ENCODE data around the gene PXDC1. TPM values are rescaled to one million over a fixed set of nuclear protein-coding genes. Genes with fewer than 3 reads are reported as not detected.
A peak's percentile ranks its signal among the peaks of the same experiment; 100 is the strongest.

Gene PXDC1
- total and polyA plus RNA-seq, 8 donors = 1.2 to 90.1 (median 35.3) TPM

DNA sequence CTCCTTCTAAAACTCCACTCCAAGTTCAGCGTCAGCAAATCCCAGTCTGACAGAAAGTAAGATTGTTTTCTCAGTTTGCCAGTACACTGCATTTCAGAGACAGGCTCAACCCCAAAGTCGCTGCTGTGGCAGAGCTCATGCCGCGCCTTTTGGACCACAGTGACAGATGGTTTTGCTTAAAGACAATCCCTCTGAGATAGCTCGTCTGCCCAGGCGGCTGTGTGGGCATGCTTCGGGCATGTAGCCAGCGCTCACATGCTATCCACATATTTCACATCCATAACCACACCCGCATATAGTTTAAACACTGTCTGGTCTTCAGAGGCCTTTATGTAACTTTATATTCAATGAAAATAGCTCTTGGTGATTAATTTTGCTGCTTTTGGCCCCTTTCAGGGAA, 14.7 kb upstream of the PXDC1 start:
- no peak overlapping the region for H3K4me3 ChIP-seq
- no peaks in the 10 kb centered on the region for H3K36me3 ChIP-seq
- intact Hi-C loops (cut with DNase I; ENCODE audit: low total_unique reads) = no loop called here
- WGBS, 5 donors = 53 to 75% (median 66%) methylated on average over 9 of the region's 9 CpGs
- no peak overlapping the region for H3K27ac ChIP-seq
- TF ChIP-seq, protein P1, sequence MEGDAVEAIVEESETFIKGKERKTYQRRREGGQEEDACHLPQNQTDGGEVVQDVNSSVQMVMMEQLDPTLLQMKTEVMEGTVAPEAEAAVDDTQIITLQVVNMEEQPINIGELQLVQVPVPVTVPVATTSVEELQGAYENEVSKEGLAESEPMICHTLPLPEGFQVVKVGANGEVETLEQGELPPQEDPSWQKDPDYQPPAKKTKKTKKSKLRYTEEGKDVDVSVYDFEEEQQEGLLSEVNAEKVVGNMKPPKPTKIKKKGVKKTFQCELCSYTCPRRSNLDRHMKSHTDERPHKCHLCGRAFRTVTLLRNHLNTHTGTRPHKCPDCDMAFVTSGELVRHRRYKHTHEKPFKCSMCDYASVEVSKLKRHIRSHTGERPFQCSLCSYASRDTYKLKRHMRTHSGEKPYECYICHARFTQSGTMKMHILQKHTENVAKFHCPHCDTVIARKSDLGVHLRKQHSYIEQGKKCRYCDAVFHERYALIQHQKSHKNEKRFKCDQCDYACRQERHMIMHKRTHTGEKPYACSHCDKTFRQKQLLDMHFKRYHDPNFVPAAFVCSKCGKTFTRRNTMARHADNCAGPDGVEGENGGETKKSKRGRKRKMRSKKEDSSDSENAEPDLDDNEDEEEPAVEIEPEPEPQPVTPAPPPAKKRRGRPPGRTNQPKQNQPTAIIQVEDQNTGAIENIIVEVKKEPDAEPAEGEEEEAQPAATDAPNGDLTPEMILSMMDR (IDR thresholded peaks at IDR 0.05) = no peak
- TF ChIP-seq POLR2AphosphoS5 (IDR thresholded peaks at IDR 0.05) (no peak), POLR2A (IDR thresholded peaks at IDR 0.05) (no peak), EP300 (IDR thresholded peaks at IDR 0.05) (no peak)
- peak in 1 of 2 donors; percentile 52 for DNase-seq
- H3K27me3 ChIP-seq = no peaks in the 10 kb centered on the region
- H3K4me1 ChIP-seq = peaks cover 0 to 4% (median 0%) of the 10 kb centered on the region in 4 donors
- H3K9me3 ChIP-seq = no peaks in the 10 kb centered on the region

DNA sequence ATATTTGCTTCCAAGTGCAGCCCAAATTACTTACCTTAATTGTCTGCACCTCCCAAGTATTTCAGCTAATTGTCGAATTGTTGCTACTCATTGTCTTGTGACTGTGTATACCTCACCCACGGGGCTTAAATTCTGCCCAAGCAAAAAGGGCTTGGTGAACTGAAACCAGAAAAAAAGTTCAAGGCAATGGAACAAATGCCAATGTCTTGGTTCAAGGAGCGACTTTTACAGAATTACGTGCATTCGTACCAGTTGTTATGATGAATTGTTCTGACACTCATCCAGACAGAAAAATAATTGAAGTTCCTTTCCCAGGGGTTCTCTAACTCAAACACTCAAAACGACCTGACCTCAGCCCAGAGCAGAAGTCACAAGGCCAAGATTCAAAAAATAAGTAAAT, 13.9 kb upstream of the PXDC1 start:
- intact Hi-C loops (cut with DNase I; ENCODE audit: low total_unique reads) = no loop called here
- WGBS, 5 donors = 71 to 80% (median 79%) methylated on average over 6 of the region's 6 CpGs
- no peak overlapping the region for H3K4me3 ChIP-seq
- H3K27ac ChIP-seq = no peak overlapping the region
- H3K36me3 ChIP-seq = no peaks in the 10 kb centered on the region
- H3K9me3 ChIP-seq = no peaks in the 10 kb centered on the region
- H3K27me3 ChIP-seq = no peaks in the 10 kb centered on the region
- peaks cover 0 to 4% (median 0%) of the 10 kb centered on the region in 4 donors for H3K4me1 ChIP-seq
- DNase-seq = no peak
- TF ChIP-seq POLR2A (IDR thresholded peaks at IDR 0.05) (no peak), POLR2AphosphoS5 (IDR thresholded peaks at IDR 0.05) (no peak), EP300 (IDR thresholded peaks at IDR 0.05) (no peak)
- TF ChIP-seq, protein P1 (IDR thresholded peaks at IDR 0.05) = no peak

DNA sequence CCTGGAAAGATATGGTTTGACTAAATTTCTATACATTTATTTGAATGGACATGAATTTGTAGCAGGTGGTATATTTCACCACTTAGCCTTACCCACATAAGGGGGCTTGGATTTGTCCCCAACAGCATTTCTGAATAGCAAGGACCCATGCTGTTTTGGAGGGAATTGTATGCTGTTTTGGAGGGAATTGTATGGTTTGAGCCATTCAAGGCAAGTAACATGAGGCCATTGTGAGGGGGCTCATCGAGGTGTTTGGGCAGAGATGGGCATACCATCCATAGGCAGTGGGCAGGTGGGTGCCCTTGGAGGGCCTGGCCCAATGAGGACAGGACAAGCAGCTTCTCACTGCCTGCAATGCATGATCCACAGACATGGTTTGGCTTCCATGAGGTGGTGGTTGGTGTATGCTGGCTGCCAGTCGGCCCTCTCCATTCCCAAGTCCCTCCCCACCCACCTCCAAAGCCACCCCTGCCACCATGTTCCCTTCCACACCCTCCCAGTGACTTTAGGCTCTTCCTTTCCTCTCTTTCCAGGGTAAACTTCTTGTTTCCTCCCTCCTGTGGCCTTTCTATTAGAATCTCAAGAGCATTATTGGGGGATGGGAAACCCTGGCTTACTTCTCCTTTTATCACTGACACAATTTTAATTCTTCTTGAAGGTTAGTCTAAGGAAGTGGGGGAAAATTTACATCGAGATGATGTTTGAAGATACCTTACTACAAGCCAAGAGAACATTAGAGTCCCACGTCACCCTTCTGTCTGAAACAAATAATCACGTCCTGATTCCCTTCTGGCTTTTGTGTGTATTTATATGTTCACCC, 13.2 kb upstream of the PXDC1 start:
- Histone ChIP-seq H3K36me3 (no peaks in the 10 kb centered on the region), H3K9me3 (no peaks in the 10 kb centered on the region), H3K27ac (no peak overlapping the region), H3K27me3 (no peaks in the 10 kb centered on the region), H3K4me1 (peaks cover 0 to 5% (median 0%) of the 10 kb centered on the region in 4 donors), H3K4me3 (no peak overlapping the region)
- DNase-seq = no peak
- no peak for TF ChIP-seq POLR2AphosphoS5 (IDR thresholded peaks at IDR 0.05)
- TF ChIP-seq, protein P1 (IDR thresholded peaks at IDR 0.05) = no peak
- TF ChIP-seq EP300 (IDR thresholded peaks at IDR 0.05) = no peak
- TF ChIP-seq POLR2A (IDR thresholded peaks at IDR 0.05) = no peak
- intact Hi-C loops (cut with DNase I; ENCODE audit: low total_unique reads) = no loop called here
- 74 to 85% (median 76%) methylated on average over 5 of the region's 5 CpGs for WGBS, 5 donors

DNA sequence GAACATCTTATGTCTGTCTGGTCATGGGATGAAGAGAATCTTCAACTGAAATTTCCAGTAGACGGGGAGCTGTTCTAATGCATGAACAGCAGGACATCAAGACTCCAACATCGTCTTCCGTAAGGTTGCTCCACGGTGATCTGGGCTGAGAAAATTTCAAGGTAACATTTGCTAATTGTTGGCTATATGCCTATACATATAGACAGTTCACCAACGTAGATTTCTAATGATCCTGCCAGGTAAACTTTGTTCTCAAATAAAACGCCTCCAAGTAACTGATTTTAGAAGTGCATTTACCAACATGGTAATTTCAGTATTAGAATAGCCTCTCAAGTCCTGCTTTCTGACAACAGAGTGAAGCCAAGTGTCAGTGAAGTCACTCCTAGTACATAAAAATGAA, 11.3 kb upstream of the PXDC1 start:
- no peak for DNase-seq
- no peak overlapping the region for H3K27ac ChIP-seq
- intact Hi-C loops (cut with DNase I; ENCODE audit: low total_unique reads) = no loop called here
- H3K4me3 ChIP-seq = no peak overlapping the region
- H3K27me3 ChIP-seq = no peaks in the 10 kb centered on the region
- H3K4me1 ChIP-seq = peaks cover 0 to 8% (median 0%) of the 10 kb centered on the region in 4 donors
- TF ChIP-seq POLR2A (IDR thresholded peaks at IDR 0.05) (no peak), POLR2AphosphoS5 (IDR thresholded peaks at IDR 0.05) (no peak), EP300 (IDR thresholded peaks at IDR 0.05) (no peak)
- TF ChIP-seq, protein P1 (IDR thresholded peaks at IDR 0.05) = no peak
- H3K9me3 ChIP-seq = no peaks in the 10 kb centered on the region
- WGBS, 5 donors = 40 to 64% (median 48%) methylated on average over 6 of the region's 6 CpGs
- H3K36me3 ChIP-seq = no peaks in the 10 kb centered on the region

Measured in stomach (tissue), 9 donors.